Naive B cell (primary cell): ENCODE data around the gene FASTK. TPM values are rescaled to one million over a fixed set of nuclear protein-coding genes. Genes with fewer than 3 reads are reported as not detected.
"Not testable (repeated sequence)": the region's sequence is repeated elsewhere in the genome, so short reads cannot be mapped to it uniquely, and the experiment has no call there.

Experiments used
- ATAC-seq, 2 donors: fragments of 150-1000 bp; cut with Tn5 transposase; 2 replicates each; pipeline ENCODE4 v1.10.0; 2021; ENCODE audit warnings: low read depth in 2 of 2, mild to moderate bottlenecking in 2 of 2, moderate library complexity in 2 of 2
- DNase-seq: peaks from one replicate; pipeline ENCODE4 v3.0.0; 2022
- H3K27ac Mint-ChIP-seq, 6 donors: one replicate each; pipeline ENCODE4 v1.8.0; 2020 to 2022; ENCODE audit warnings: mild to moderate bottlenecking in 6 of 6, mixed read lengths in 6 of 6, moderate library complexity in 5 of 6, inconsistent platforms in 2 of 6
- H3K27me3 Mint-ChIP-seq, 3 donors: one replicate each; pipeline ENCODE4 v1.8.0; 2021 to 2022; ENCODE audit warnings: mixed read lengths in 3 of 3, mild to moderate bottlenecking in 1 of 3
- H3K36me3 Mint-ChIP-seq, 2 donors: one replicate each; pipeline ENCODE4 v1.8.0; 2020 to 2022; ENCODE audit warnings: mixed read lengths in 2 of 2, inconsistent platforms in 1 of 2, mild to moderate bottlenecking in 1 of 2
- H3K4me1 Mint-ChIP-seq, 3 donors: one replicate each; pipeline ENCODE4 v1.8.0; 2020 to 2022; ENCODE audit warnings: mixed read lengths in 3 of 3, inconsistent platforms in 1 of 3, mild to moderate bottlenecking in 1 of 3, moderate library complexity in 1 of 3
- H3K4me3 Mint-ChIP-seq, 8 donors: one replicate each; pipeline ENCODE4 v1.8.0; 2020 to 2022; ENCODE audit warnings: mild to moderate bottlenecking in 8 of 8, mixed read lengths in 8 of 8, moderate library complexity in 8 of 8, inconsistent platforms in 2 of 8
- H3K9me3 Mint-ChIP-seq, 7 donors: one replicate each; pipeline ENCODE4 v1.8.0; 2020 to 2022; ENCODE audit warnings: mixed read lengths in 7 of 7, mild to moderate bottlenecking in 5 of 7, inconsistent platforms in 2 of 7, moderate library complexity in 1 of 7
- polyA plus RNA-seq, 6 donors: library from polyadenylated mRNA; unstranded; fragments of 300-500 nt; fragmentation: Illumina TruSeq; gene quantifications; one replicate each; pipeline ENCODE4 v1.2.3, GENCODE V29; 2021; ENCODE audit warnings: low read depth in 6 of 6

Gene FASTK
- polyA plus RNA-seq, 6 donors from 2014 or later: 31.6 to 52.0 (median 38.1) TPM

DNA sequence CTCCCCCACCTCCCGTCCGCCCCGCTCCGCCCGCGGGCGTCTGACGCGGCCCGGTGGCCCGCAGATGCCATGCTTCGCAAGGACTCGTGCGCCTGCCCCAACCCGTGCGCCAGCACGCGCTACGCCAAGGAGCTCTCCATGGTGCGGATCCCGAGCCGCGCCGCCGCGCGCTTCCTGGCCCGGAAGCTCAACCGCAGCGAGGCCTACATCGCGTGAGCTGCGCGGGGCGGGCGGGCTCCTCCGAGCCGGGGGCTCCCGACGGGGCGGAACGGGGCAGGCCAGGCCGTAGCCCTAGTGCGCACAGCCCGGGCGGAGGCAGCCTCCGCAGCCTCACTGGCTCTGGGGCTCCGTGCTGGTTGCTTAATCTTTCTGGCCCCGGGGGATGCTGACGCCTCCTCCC is 29.5 kb downstream of the FASTK start:
- DNase-seq: peak; percentile 35
- H3K4me3 Mint-ChIP-seq: no peak overlapping the region
- no peaks in the 10 kb centered on the region for H3K9me3 Mint-ChIP-seq
- peaks cover 5 to 28% (median 27%) of the 10 kb centered on the region in 3 donors for H3K27me3 Mint-ChIP-seq
- no peak overlapping the region for H3K27ac Mint-ChIP-seq
- peak; percentile 70 to 74 for ATAC-seq
- H3K4me1 Mint-ChIP-seq: peaks cover 0 to 6% (median 0%) of the 10 kb centered on the region in 3 donors
- H3K36me3 Mint-ChIP-seq: peaks cover 0 to 19% of the 10 kb centered on the region in 2 donors

DNA sequence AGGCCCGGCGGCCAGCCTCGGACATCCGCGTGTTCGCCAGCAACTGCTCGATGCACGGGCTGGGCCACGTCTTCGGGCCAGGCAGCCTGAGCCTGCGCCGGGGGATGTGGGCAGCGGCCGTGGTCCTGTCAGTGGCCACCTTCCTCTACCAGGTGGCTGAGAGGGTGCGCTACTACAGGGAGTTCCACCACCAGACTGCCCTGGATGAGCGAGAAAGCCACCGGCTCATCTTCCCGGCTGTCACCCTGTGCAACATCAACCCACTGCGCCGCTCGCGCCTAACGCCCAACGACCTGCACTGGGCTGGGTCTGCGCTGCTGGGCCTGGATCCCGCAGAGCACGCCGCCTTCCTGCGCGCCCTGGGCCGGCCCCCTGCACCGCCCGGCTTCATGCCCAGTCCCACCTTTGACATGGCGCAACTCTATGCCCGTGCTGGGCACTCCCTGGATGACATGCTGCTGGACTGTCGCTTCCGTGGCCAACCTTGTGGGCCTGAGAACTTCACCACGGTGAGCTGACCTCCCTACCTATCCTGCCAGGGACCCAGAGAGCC is 31.6 kb downstream of the FASTK start:
- no peaks in the 10 kb centered on the region for H3K9me3 Mint-ChIP-seq

DNA sequence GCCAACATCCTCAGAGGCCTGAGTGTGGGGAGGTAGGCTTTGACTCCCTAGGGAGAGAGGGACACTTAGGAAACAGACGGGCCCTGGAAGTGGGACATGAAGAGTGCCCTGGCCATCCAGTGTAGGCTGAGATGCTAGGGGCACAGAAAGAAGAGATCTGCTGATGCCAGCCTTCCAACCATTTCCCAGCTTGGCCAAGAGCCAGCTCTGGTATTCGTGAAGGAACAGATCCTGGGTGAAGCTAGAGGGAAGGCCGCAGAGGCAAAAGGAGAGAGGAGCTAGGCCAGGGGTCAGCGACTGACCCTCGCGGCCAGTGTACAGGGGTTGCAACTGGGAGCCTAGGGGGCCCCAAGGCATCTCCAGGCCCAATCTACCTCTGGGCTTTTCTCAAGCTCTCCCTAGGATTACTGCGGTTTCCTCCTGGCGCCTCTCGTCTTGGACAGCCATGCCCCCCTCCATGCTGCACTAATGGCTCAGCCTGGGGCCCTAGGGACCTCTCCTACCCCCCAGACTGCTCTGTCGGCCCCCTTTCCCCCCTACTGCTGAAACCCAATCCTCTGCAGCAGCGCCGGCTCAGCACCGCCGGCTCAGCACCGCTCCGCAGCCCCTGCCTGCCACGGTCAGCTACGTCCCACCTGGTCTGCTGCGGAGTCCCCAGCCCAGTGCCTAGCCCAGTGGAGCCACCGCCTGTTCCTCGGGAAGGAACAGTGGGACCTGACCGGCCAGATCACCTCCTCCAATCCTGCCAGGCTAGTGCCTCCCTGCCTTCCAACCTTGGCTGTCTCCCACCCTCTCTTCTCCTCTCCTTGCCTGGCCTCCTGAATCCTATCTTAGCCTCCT is 32.4 kb downstream of the FASTK start, which contains the start of gene ASIC3:
TSS of gene ASIC3 (plus strand) at position 556 of the 840 bp plus-strand sequence. CDS start 355 bp downstream, outside the sequence.
- no peak for ATAC-seq
- Mint-ChIP-seq H3K27me3 (peaks cover 5 to 27% (median 20%) of the 10 kb centered on the region in 3 donors), H3K36me3 (peaks cover 0 to 11% of the 10 kb centered on the region in 2 donors), H3K4me3 (peak within 1 kb of the TSS in 1 of 8 donors; percentile 59), H3K9me3 (no peaks in the 10 kb centered on the region), H3K4me1 (peaks cover 0 to 6% (median 0%) of the 10 kb centered on the region in 3 donors), H3K27ac (peak within 1 kb of the TSS in 3 of 6 donors; percentile 4 to 62 (median 39))
- no peak for DNase-seq

More for the DNA sequence above, 31.6 kb downstream of the FASTK start:
- no peak for DNase-seq
- Mint-ChIP-seq H3K4me1 (peaks cover 0 to 6% (median 0%) of the 10 kb centered on the region in 3 donors), H3K27ac (no peak overlapping the region), H3K27me3 (peaks cover 5 to 27% (median 23%) of the 10 kb centered on the region in 3 donors), H3K36me3 (peaks cover 0 to 13% of the 10 kb centered on the region in 2 donors), H3K4me3 (no peak overlapping the region)
- no peak for ATAC-seq

DNA sequence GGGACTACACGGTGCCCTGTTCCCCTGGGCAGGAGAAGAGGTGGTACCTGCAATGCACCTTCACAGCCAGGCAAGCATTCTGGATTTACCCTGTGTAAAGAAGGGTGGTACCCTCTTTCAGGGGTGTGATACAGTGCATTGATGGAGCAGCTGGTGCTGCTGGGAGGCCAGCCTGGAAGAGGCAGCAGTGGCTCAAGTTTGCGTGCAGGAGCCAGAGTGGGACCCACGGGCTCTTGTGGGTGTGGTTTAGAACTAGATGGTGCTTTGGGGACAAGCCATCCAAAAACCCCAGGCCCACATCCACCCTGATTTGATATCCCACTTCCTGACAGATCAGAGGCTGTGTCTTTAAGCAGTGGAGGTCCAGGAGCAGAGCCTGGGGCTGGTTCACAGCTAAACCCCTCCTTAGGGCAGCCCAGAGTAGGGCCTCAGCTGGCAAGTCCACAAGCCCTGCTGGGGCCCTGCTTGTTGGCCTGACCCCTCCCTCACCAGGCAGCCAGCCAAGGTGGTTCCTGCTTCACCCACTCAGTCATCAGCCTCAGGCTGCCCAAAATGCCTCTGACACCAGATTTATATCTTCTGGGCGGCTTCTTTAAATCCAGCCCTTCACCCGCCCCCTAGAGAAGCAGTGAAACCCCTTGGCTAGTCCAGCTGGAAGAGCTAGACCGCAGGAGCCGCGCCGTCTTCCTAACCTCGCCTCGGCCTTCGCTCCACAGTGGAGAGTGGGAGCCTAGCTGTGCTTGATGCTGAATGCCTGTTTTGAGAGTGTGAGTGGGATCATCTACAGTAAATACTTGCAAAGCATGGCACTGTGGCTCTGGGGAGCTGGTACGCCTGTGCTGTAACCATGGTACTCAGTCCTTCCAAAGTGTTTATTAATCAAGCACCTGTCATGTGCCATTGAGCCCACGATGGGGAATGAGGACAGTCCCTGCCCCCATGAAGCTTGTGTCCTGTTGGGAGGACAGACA is 33.7 kb downstream of the FASTK start:
- H3K27ac Mint-ChIP-seq: peak overlapping the region in 2 of 6 donors; percentile 4 to 39
- no peaks in the 10 kb centered on the region for H3K9me3 Mint-ChIP-seq
- peaks cover 0 to 17% (median 9%) of the 10 kb centered on the region in 3 donors for H3K27me3 Mint-ChIP-seq
- no peak for ATAC-seq
- H3K4me3 Mint-ChIP-seq: no peak overlapping the region
- DNase-seq: no peak
- peaks cover 0 to 2% (median 0%) of the 10 kb centered on the region in 3 donors for H3K4me1 Mint-ChIP-seq
- H3K36me3 Mint-ChIP-seq: no peaks in the 10 kb centered on the region

DNA sequence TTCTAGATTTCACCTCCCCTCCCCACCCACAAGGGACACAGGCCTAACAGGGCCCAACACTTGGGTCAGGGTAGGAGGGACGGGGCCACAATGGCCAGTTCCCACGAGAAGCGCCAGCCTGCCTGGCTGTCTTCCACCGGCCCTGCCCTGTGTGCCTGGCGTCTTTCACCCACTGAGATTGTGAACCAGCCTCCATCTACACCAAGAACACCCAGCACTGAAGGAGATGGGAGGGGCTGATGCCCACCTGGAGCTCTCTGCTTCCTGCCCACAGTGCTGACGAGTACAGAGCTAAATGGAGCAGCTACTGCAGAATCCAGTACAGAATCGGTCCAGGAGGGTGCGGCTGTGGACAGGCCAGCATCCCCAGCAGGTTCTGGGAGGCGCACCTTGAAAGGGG is 34.6 kb downstream of the FASTK start:
- no peak overlapping the region for H3K27ac Mint-ChIP-seq
- ATAC-seq: no peak
- H3K4me1 Mint-ChIP-seq: peaks cover 0 to 2% (median 0%) of the 10 kb centered on the region in 3 donors
- H3K4me3 Mint-ChIP-seq: no peak overlapping the region
- no peaks in the 10 kb centered on the region for H3K36me3 Mint-ChIP-seq
- no peaks in the 10 kb centered on the region for H3K9me3 Mint-ChIP-seq
- DNase-seq: no peak
- peaks cover 0 to 12% (median 9%) of the 10 kb centered on the region in 3 donors for H3K27me3 Mint-ChIP-seq

DNA sequence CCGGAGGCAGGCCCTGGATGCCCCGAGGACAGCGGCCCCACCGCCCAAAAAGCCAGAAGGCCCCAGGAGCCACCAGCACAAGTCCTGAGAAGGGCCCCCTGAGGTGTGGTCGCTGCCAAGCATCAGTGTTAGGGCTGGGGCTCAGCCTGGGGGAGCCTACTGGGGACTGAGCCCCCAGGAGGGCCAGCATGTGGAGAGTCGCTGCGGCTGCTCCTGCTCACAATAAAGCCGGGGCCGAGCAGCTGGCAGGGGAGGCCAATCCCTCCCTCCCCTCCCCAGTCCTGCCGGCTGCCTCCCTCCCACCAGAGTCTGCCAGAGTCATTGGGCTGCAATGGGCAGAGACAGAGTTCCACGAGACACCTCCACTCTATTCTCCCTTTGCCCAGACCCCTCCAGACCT is 35.3 kb downstream of the FASTK start:
- H3K36me3 Mint-ChIP-seq: no peaks in the 10 kb centered on the region
- H3K27me3 Mint-ChIP-seq: peaks cover 0 to 7% (median 6%) of the 10 kb centered on the region in 3 donors
- DNase-seq (no peak), ATAC-seq (no peak)
- H3K4me1 Mint-ChIP-seq: peaks cover 0 to 2% (median 0%) of the 10 kb centered on the region in 3 donors
- no peak overlapping the region for H3K4me3 Mint-ChIP-seq
- H3K9me3 Mint-ChIP-seq: no peaks in the 10 kb centered on the region
- H3K27ac Mint-ChIP-seq: no peak overlapping the region

DNA sequence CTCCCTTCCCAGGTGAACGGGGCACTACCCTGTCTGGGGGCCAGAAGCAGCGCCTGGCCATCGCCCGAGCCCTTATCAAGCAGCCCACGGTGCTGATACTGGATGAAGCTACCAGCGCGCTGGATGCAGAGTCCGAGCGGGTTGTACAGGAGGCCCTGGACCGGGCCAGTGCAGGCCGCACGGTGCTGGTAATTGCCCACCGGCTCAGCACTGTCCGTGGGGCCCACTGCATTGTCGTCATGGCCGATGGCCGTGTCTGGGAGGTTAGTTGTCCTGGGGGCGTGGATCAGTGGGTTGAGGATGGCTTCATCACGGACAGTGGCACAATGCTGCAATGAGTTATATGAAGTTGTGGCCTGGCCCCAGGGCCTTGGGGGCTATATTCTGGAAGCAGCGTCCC is 36.6 kb downstream of the FASTK start:
- Mint-ChIP-seq H3K4me1 (peaks cover 0 to 2% (median 0%) of the 10 kb centered on the region in 3 donors), H3K4me3 (no peak overlapping the region), H3K36me3 (no peaks in the 10 kb centered on the region), H3K27me3 (no peaks in the 10 kb centered on the region), H3K9me3 (no peaks in the 10 kb centered on the region), H3K27ac (no peak overlapping the region)
- no peak for ATAC-seq
- no peak for DNase-seq

DNA sequence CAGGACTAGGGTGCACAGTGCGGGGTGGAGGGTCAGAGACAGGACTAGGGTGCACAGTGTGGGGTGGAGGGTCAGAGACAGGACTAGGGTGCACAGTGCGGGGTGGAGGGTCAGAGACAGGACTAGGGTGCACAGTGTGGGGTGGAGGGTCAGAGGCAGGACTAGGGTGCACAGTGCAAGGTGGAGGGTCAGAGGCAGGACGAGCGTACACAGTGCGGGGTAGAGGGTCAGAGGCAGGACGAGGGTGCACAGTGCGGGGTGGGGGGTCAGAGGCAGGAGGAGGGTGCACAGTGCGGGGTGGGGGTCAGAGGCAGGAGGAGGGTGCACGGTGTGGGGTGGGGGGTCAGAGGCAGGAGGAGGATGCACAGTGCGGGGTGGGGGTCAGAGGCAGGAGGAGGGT is 37.2 kb downstream of the FASTK start:
- not testable (repeated sequence) for H3K36me3 Mint-ChIP-seq, H3K9me3 Mint-ChIP-seq, ATAC-seq, H3K4me1 Mint-ChIP-seq, DNase-seq, H3K27me3 Mint-ChIP-seq
- Mint-ChIP-seq H3K4me3 (peak overlapping the region in 1 of 8 donors; percentile 59), H3K27ac (peak overlapping the region in 1 of 6 donors; percentile 64)

DNA sequence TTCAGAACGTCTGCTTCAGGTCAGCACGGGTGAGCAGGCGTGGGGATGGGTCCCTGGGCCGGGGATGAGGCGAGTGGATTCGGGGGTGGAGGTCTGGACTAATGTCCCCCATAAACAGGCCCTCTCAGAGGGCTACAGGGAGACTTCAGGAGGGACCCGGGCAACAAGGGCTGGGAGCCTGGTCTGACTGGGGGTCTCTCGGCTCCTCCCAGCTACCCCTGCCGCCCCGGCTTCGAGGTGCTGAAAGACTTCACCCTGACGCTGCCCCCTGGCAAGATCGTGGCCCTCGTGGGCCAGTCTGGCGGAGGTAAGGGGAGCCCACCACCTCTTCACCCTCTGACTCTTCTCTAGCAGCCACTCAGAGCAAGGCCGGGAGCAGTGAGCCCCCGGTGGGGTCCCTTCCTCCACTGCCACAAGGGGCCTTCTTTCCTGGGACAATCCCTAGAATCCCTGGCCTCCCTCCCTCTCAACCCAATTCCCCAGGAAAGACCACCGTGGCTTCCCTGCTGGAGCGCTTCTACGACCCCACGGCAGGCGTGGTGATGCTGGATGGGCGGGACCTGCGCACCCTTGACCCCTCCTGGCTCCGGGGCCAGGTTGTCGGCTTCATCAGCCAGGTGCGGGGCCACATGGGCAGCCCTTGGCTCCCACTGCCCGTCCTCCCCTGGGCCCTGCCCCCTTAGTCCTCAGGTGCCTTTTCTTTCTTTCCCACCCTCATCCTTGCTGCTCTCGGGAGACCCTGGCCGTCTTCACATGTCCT is 39.8 kb downstream of the FASTK start:
- Mint-ChIP-seq H3K4me1 (no peaks in the 10 kb centered on the region), H3K27me3 (no peaks in the 10 kb centered on the region), H3K9me3 (no peaks in the 10 kb centered on the region), H3K4me3 (no peak overlapping the region), H3K27ac (no peak overlapping the region), H3K36me3 (no peaks in the 10 kb centered on the region)
- DNase-seq: no peak
- no peak for ATAC-seq

DNA sequence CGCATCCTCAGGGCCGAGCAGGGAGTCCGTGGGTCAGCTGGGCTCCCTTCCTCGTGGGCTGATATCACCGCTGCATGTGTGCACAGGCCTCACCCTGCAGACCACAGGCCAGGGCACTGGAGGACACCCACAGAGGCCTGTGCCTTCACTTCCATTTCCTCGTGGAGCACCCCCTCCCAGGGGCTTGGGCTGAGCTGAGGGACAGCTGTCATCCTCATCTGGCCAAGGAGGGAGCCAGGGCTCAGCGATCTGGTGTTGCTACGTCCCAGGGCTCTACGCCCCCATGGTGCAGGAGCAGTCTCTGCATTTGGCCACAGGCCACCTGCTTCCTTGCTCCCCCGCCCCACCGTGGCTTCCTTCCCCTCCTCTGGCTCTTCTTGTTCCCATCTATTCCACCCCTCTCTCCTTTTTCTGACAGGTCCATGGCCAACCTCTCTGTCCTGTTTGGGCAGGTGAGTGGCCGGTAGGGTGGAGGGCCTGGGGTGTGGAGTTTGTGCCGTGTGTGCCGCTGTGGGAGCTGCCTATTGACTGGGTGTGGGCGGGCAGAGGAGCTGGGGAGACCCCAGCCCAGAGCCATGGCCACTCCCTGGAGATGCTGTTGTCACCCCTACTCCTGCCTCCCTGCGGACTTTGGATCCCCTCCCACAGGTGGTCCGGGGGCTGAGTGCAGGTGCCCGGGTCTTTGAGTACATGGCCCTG is 40.6 kb downstream of the FASTK start:
- H3K4me3 Mint-ChIP-seq: peak overlapping the region in 1 of 8 donors; percentile 2
- no peaks in the 10 kb centered on the region for H3K4me1 Mint-ChIP-seq
- no peaks in the 10 kb centered on the region for H3K27me3 Mint-ChIP-seq
- H3K27ac Mint-ChIP-seq: peak overlapping the region in 1 of 6 donors; percentile 76
- no peaks in the 10 kb centered on the region for H3K9me3 Mint-ChIP-seq
- no peaks in the 10 kb centered on the region for H3K36me3 Mint-ChIP-seq
- no peak for ATAC-seq
- DNase-seq: no peak

DNA sequence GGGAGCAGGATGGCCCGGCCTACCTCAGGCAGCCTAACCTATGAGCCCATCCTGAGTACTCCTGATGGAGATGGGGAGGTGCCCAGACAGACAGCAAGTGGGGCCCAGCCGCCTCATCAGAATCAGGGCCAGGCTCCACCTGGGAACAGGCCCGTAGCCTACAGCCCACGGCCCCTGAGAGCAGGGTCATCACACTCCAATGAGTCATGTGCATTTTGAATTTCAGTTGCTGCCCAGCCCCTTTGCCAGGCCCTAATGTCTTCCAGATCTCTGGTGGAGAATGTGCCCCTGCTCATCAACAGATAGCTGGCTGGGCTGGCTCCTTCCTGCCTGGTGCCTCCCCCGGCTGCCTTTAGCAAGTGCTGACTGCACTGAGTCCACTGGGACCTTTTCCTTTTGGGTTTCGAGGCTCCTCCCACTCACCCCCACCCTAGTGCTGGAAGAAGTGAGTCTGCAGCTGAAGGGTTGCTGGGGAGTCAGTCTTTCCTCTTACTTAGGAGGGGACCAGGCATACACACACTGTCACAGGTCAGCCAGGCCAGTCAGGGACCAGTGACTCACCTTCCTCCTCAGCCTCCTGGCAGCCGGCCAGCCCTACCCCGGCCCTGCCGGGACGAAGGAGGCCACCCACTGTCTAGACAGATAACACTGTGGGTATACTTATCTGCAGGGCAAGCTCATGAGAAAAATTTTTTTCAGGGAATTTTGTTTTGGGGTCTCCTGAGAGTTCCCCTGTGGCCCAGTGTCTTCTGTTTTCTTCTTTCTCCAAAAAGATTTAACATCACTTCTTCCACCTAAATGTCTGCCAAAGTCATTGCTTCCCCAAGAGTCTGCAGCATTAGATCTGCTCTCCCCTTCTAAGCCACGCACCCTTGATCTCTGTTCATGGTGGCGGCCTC is 41.4 kb downstream of the FASTK start:
- ATAC-seq: no peak
- H3K36me3 Mint-ChIP-seq: no peaks in the 10 kb centered on the region
- H3K27me3 Mint-ChIP-seq: no peaks in the 10 kb centered on the region
- DNase-seq: no peak
- no peaks in the 10 kb centered on the region for H3K4me1 Mint-ChIP-seq
- peak overlapping the region in 2 of 6 donors; percentile 68 to 76 for H3K27ac Mint-ChIP-seq
- peak overlapping the region in 1 of 8 donors; percentile 25 for H3K4me3 Mint-ChIP-seq
- no peaks in the 10 kb centered on the region for H3K9me3 Mint-ChIP-seq
